Stimulated activated CD4-positive, alpha-beta T cell treated with anti-CD3 and anti-CD28 coated beads, Interleukin-1b, Interleukin-23, amount 100 ng/mL, for 48 hours (primary cell): ENCODE data around the gene FIGLA.

ENCODE experiments used
- DNase-seq: peaks from one replicate; pipeline ENCODE4 v3.0.0-alpha.2; 2020

The FIGLA gene

GRCh38 chr2:70771446-70771845, 19.0 kb downstream of the FIGLA start:
- DNase-seq, result no peak

GRCh38 chr2:70769450-70769849, 21.0 kb downstream of the FIGLA start:
- DNase-seq, result no peak

- DNase-seq, result no peak
Observed at GRCh38 chr2:70768590-70769085, 21.8 kb downstream of the FIGLA start.

- peak; percentile 72 for DNase-seq
Observed at GRCh38 chr2:70767699-70768589, 22.5 kb downstream of the FIGLA start, which contains the start of gene ADD2. Gene ADD2, minus strand, starts transcription at chr2:70768200. Its CDS starts 61,792 bp downstream, at chr2:70706408.

GRCh38 chr2:70767079-70767698, 23.3 kb downstream of the FIGLA start:
- peak; percentile 5 for DNase-seq

- DNase-seq, result no peak
Observed at GRCh38 chr2:70766357-70767078, 23.9 kb downstream of the FIGLA start.

- no peak for DNase-seq
Observed at GRCh38 chr2:70765507-70765906, 24.9 kb downstream of the FIGLA start.

GRCh38 chr2:70759446-70759845, 31.0 kb downstream of the FIGLA start:
- DNase-seq, result no peak

- no peak for DNase-seq
Observed at GRCh38 chr2:70757966-70758365, 32.5 kb downstream of the FIGLA start.

- DNase-seq, result no peak
Observed at GRCh38 chr2:70757360-70757759, 33.1 kb downstream of the FIGLA start.

- DNase-seq, result no peak
Observed at GRCh38 chr2:70756128-70756527, 34.3 kb downstream of the FIGLA start.

- no peak for DNase-seq
Observed at GRCh38 chr2:70753902-70754301, 36.5 kb downstream of the FIGLA start.

- no peak for DNase-seq
Observed at GRCh38 chr2:70753031-70753430, 37.4 kb downstream of the FIGLA start.

- DNase-seq, result no peak
Observed at GRCh38 chr2:70752396-70752795, 38.0 kb downstream of the FIGLA start.

GRCh38 chr2:70751881-70752280, 38.6 kb downstream of the FIGLA start:
- DNase-seq, result no peak

- no peak for DNase-seq
Observed at GRCh38 chr2:70750320-70750719, 40.1 kb downstream of the FIGLA start.

GRCh38 chr2:70748002-70748784, 42.2 kb downstream of the FIGLA start:
- DNase-seq, result no peak

GRCh38 chr2:70747284-70747683, 43.2 kb downstream of the FIGLA start:
- no peak for DNase-seq

- no peak for DNase-seq
Observed at GRCh38 chr2:70746094-70746974, 44.1 kb downstream of the FIGLA start.

- DNase-seq, result no peak
Observed at GRCh38 chr2:70745276-70745825, 45.1 kb downstream of the FIGLA start.

GRCh38 chr2:70744397-70744796, 46.0 kb downstream of the FIGLA start:
- DNase-seq, result no peak
